Mammary epithelial cell (primary cell): ENCODE data around the gene AGK.

Experiments
- EZH2 ChIP-seq: IDR thresholded peaks from 2 replicates; pipeline ENCODE4 v1.6.1; 2012; ENCODE audit warnings: low read length, inconsistent platforms, borderline replicate concordance
- TF ChIP-seq, protein P1 (sequence below), 2 donors: IDR thresholded peaks in 1 of 2; conservative IDR thresholded peaks in 1 of 2; 2 replicates each; pipeline ENCODE4 v1.5.1; 2011 to 2012; ENCODE audit warnings: inconsistent platforms in 2 of 2, low read length in 2 of 2, mild to moderate bottlenecking in 2 of 2, control low read depth in 1 of 2, low read depth in 1 of 2; ENCODE audit not compliant: insufficient read depth in 1 of 2; ENCODE audit errors: extremely low read depth in 1 of 2

DNA sequence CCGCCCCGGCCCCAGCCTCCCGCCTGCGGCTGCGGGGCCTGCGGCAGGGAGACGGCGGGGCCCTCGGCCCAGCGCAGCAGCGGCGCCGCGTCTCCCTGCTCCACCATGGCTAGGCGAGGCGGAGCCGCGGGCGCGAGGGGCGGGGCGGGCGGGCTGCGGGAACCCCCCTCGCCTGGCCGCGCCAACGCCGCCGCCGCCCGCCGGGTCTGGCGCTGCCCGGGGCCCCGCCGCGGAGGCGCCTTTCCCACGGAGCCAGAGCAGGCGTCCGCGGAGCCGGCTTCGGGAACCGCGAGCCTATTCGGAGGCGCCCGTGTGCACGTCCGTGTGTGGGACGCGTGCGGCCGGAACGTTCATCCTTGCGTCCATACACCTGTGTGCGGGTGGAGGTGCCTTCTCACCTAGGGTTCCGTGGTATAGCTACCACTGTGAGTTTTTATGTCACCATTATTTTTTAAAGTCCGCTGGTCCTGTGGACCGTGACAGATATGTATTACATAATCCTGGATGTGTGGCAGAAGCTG, 150.9 kb downstream of the AGK start, which contains the start of gene DENND11:
- TF ChIP-seq, protein P1, sequence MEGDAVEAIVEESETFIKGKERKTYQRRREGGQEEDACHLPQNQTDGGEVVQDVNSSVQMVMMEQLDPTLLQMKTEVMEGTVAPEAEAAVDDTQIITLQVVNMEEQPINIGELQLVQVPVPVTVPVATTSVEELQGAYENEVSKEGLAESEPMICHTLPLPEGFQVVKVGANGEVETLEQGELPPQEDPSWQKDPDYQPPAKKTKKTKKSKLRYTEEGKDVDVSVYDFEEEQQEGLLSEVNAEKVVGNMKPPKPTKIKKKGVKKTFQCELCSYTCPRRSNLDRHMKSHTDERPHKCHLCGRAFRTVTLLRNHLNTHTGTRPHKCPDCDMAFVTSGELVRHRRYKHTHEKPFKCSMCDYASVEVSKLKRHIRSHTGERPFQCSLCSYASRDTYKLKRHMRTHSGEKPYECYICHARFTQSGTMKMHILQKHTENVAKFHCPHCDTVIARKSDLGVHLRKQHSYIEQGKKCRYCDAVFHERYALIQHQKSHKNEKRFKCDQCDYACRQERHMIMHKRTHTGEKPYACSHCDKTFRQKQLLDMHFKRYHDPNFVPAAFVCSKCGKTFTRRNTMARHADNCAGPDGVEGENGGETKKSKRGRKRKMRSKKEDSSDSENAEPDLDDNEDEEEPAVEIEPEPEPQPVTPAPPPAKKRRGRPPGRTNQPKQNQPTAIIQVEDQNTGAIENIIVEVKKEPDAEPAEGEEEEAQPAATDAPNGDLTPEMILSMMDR (conservative IDR thresholded peaks at IDR 0.05 in 1 of 2, IDR thresholded peaks at IDR 0.05 in 1 of 2; ENCODE audit: extremely low read depth in 1 of 2, insufficient read depth in 1 of 2, low read depth in 1 of 2, low read length in 2 of 2), result no peak
- no peak for TF ChIP-seq EZH2
